Fibroblast of gingiva (primary cell): Measurements from ENCODE around the gene KRTAP10-11.
"Not testable (repeated sequence)": the region's sequence is repeated elsewhere in the genome, so short reads cannot be mapped to it uniquely, and the experiment has no call there.

Experiments used
- DNase-seq: peaks from one replicate; pipeline ENCODE4 v3.0.0-alpha.2; 2011; ENCODE audit warnings: low read depth

KRTAP10-11 gene

GRCh38 chr21:44646366-44647221 is at the start of gene KRTAP10-11:
KRTAP10-11 (plus strand) TSS chr21:44646414; CDS start chr21:44646459, 45 bp downstream.
- not testable (repeated sequence) for DNase-seq

- no peak for DNase-seq
Measured at GRCh38 chr21:44598061-44598460, 48.2 kb upstream of the KRTAP10-11 start.

DNA sequence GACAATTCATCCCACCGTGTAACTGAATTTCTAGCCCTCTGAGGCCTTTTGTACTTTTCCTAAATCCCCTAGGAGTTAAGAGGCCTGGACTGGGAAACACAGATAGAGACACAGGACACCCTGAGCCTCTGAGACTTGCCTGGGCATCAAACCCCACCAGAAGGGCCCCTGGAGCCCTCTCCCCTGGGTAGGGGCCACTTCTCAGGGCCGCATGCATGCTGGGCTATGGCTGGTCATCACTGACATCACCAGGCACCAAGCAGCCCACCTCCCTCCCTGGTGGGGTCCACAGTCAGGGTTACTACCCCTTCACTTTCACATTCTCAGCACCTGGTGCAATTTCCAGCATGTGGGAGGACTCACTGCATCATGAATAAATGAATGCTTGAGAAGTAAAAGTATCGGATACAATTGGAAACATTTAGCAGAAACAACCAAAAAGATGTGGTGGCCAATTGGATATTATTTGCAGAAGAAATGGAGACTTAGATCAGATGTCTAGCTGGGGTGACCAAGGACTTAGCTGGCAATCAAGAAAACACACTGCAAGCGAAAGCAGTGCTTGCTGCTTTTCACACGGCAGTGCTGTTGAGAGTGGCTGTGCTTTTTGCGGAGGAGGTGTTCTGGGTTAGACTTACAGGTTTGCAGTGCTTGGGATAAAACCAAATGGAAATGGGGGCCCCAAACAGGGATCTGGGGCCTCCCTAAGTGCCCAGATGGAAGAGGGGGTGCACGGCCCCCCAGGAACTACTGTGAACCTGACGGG is 46.8 kb upstream of the KRTAP10-11 start:
- DNase-seq = no peak

DNA sequence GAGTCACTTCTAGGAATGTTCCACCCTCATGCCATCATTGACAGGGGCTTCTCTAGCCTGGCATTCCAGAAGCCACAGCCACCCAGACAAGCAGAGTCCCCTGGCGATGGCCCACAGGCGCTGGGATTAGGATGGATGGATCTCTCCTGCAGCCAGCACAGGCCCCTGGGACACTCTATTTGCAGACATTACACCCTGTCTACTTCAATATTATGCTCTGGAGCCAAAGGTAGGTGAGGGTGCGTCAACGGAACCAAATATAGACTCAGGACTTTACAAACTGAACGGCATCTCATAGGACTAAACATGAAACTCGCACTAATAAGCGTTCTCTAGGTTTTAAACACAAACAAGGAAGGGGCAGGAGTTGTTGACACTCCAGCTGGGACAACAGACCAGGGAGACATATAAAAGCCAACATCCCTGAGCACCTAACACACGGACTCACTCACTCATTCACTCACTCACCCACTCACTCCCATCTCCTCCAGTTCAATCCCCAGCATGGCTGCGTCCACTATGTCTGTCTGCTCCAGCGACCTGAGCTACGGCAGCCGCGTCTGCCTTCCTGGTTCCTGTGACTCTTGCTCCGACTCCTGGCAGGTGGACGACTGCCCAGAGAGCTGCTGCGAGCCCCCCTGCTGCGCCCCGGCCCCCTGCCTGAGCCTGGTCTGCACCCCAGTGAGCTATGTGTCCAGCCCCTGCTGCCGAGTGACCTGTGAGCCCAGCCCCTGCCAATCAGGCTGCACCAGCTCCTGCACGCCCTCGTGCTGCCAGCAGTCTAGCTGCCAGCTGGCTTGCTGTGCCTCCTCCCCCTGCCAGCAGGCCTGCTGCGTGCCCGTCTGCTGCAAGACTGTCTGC is 45.9 kb upstream of the KRTAP10-11 start, which contains the start of gene KRTAP10-7:
TSS of gene KRTAP10-7 (plus strand) at position 480 of the 861 bp plus-strand sequence. CDS start at position 505, 25 bp downstream.
- DNase-seq = not testable (repeated sequence)

DNA sequence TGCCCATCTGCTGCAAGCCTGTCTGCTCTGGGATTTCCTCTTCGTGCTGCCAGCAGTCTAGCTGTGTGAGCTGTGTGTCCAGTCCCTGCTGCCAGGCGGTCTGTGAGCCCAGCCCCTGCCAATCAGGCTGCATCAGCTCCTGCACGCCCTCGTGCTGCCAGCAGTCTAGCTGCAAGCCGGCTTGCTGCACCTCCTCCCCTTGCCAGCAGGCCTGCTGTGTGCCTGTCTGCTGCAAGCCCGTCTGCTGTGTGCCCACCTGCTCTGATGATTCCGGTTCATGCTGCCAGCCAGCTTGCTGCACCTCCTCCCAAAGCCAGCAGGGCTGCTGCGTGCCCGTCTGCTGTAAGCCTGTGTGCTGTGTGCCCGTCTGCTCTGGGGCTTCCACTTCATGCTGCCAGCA is 45.1 kb upstream of the KRTAP10-11 start:
- DNase-seq = not testable (repeated sequence)

GRCh38 chr21:44601596-44602462 is 44.4 kb upstream of the KRTAP10-11 start:
- no peak for DNase-seq

DNA sequence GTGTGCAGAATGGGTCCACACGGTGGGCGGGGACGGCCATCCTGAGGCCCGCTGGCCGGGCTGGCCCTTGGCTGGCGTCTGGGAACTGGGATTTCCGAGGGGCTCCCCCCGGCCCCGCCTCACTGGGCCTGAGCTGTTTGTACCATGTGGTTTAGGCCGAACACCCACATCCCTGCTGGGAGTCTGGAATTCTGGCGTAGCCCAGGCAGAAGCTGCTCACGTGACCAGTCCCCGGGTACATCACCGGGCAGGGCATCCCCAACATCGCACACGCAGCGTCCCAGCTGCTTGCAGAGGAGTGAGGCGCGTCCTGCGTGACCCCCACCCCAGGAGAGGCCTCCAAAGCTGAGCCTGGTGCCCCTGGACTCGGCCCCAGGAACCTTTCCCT is 43.8 kb upstream of the KRTAP10-11 start:
- no peak for DNase-seq

DNA sequence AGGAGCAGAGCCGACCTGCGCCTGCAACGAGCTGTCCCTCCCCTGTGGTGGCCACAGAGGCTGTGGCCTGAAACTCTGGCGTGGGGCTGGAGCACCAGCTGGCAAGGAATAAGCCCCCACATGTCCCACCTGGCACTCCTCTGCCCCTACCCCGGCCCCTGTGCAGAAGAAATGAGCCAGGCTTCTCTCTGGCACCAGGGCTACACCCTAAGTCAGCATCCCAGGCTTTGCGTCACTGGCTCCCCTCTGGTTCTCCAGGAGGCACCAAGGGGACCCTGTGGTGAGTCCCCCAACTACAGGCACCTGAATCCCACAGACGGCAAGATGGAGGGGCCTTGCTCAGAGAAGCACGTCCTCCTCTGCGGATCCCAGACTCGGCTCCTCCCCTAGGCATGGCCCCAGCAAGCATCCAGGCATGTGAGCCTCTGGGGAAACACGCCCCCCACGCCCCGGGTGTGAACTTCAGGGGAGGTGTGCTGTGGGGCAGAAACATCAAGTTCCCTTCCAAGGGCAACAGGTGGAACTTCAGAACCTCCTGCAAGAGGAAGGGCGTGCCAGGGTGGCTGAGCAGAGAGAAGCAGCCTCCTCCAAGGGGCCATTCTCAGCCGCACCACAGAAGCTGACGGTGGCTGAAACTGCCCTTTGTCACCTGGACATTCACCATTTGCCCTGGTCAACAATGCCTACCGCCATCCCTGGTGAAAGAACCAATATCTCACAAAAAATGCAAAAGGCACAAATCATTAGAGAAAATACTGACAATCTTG is 42.9 kb upstream of the KRTAP10-11 start:
- DNase-seq = no peak

GRCh38 chr21:44603911-44604310 is 42.3 kb upstream of the KRTAP10-11 start:
- DNase-seq = no peak

DNA sequence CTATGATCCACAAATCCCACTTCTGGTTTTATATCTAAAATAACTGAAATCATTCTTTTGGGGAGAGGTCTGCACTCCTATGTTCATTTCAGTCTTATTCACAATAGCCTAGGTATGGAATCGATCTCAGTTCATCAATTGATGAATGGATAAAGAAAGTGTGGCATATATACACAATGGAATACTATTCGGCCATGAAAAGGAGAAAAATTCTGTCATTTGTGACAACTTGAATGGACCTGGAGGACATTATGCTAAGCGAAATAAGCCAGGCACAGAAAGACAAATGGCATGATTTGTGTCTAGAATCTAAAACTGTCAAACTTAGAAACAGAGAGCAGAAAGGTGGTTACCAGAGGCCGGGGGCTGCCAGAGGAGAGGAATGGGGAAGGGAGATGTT is 39.7 kb upstream of the KRTAP10-11 start:
- no peak for DNase-seq

GRCh38 chr21:44609193-44609592 is 37.0 kb upstream of the KRTAP10-11 start:
- DNase-seq = no peak

- not testable (repeated sequence) for DNase-seq
Measured at GRCh38 chr21:44610157-44610843, 35.9 kb upstream of the KRTAP10-11 start.

GRCh38 chr21:44611551-44611950 is 34.7 kb upstream of the KRTAP10-11 start:
- DNase-seq = no peak

- DNase-seq = no peak
Measured at GRCh38 chr21:44612029-44612486, 34.2 kb upstream of the KRTAP10-11 start, which contains the start of gene KRTAP10-8. KRTAP10-8 (plus strand) TSS chr21:44612079; CDS start chr21:44612101, 22 bp downstream.

- no peak for DNase-seq
Measured at GRCh38 chr21:44612669-44613229, 33.5 kb upstream of the KRTAP10-11 start.

DNA sequence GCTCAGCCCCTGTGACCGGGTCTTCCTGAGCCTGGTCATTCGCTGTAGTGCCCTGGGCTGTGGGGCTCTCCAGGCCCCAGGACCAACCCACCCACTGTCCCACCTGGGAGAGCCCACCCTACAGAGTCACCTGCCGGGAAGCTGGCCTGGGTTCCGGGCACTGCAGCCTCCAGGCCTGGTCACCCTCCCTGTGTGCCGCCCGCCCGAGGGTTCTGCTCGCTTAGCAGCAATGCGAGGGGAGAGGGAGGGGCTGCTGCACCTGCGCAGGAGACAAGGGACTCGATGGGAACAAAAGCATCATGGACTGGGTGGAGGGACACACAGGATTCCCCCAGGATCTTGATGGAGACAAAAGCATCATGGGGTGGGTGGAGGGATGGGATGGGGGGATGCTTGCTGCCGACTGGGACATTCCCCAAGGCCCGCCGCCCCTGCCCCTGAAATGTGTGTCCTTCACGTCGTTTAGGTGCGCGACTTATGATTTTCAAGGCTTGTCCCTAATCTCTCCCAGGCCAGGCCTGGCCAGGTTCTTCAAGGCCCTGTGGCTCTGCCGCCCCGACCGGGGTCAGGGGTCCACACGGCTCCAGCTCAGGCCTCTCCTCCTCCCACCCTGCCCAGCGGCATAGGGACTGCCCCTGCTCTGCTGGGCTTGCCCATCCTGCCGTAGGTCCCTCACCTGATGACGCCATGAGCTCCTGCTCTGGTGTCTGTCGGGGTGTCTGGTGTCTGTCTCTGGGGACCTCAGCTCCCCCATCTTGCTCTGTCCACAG is 32.6 kb upstream of the KRTAP10-11 start:
- no peak for DNase-seq

GRCh38 chr21:44614161-44614631 is 32.0 kb upstream of the KRTAP10-11 start:
- DNase-seq = no peak

GRCh38 chr21:44614961-44615391 is 31.2 kb upstream of the KRTAP10-11 start:
- no peak for DNase-seq
